LNCaP clone FGC (cell line): ENCODE results near the gene CCDC85C.

Experiments used
- DNase-seq: peaks from one replicate; pipeline ENCODE4 v3.0.0-alpha.2; 2011; ENCODE audit warnings: low read depth
- H3K4me3 ChIP-seq: 2 replicates; pipeline ENCODE4 v1.5.1; 2011; ENCODE audit warnings: mild to moderate bottlenecking, low read depth, low read length, control low read depth
- TF ChIP-seq, protein P1 (sequence below): IDR thresholded peaks from 2 replicates; pipeline ENCODE4 v1.5.1; 2012; ENCODE audit warnings: mild to moderate bottlenecking; ENCODE audit not compliant: control insufficient read depth, insufficient read depth; ENCODE audit errors: extremely low read depth

CCDC85C gene

GRCh38 chr14:99600232-99600888, 3.6 kb downstream of the CCDC85C start:
- no peak overlapping the region for H3K4me3 ChIP-seq
- TF ChIP-seq, protein P1, sequence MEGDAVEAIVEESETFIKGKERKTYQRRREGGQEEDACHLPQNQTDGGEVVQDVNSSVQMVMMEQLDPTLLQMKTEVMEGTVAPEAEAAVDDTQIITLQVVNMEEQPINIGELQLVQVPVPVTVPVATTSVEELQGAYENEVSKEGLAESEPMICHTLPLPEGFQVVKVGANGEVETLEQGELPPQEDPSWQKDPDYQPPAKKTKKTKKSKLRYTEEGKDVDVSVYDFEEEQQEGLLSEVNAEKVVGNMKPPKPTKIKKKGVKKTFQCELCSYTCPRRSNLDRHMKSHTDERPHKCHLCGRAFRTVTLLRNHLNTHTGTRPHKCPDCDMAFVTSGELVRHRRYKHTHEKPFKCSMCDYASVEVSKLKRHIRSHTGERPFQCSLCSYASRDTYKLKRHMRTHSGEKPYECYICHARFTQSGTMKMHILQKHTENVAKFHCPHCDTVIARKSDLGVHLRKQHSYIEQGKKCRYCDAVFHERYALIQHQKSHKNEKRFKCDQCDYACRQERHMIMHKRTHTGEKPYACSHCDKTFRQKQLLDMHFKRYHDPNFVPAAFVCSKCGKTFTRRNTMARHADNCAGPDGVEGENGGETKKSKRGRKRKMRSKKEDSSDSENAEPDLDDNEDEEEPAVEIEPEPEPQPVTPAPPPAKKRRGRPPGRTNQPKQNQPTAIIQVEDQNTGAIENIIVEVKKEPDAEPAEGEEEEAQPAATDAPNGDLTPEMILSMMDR: no peak
- no peak for DNase-seq

GRCh38 chr14:99599393-99599792, 4.6 kb downstream of the CCDC85C start:
- DNase-seq: no peak
- TF ChIP-seq, protein P1: no peak
- no peak overlapping the region for H3K4me3 ChIP-seq

GRCh38 chr14:99598774-99599173, 5.2 kb downstream of the CCDC85C start:
- H3K4me3 ChIP-seq: no peak overlapping the region
- TF ChIP-seq, protein P1: no peak
- DNase-seq: no peak

GRCh38 chr14:99597911-99598600, 6.0 kb downstream of the CCDC85C start:
- no peak for DNase-seq
- TF ChIP-seq, protein P1: no peak
- H3K4me3 ChIP-seq: no peak overlapping the region

DNA sequence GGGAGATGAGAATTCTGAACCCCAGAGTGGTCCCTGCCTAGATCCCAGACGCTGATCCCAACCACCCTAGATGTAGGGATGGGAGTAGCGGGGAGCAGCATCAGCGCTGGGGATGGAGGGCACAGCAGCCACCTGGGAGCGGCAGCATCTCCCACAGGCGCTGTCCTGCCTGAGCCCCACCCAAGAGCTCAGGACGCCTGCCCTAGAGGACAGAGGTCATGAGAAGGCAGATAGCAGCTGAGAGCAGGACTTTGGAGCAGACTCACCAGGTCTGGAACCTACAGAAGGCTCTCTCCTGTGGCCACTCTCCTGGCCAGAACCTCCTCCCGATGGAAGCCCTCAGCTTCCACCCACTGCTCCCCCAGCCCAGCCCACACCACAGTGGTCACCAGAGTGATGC, 7.2 kb downstream of the CCDC85C start:
- 0 out of 2 replicates have a peak overlapping the region, but pooled peaks have one; percentile 3 for H3K4me3 ChIP-seq
- TF ChIP-seq, protein P1: no peak
- no peak for DNase-seq

DNA sequence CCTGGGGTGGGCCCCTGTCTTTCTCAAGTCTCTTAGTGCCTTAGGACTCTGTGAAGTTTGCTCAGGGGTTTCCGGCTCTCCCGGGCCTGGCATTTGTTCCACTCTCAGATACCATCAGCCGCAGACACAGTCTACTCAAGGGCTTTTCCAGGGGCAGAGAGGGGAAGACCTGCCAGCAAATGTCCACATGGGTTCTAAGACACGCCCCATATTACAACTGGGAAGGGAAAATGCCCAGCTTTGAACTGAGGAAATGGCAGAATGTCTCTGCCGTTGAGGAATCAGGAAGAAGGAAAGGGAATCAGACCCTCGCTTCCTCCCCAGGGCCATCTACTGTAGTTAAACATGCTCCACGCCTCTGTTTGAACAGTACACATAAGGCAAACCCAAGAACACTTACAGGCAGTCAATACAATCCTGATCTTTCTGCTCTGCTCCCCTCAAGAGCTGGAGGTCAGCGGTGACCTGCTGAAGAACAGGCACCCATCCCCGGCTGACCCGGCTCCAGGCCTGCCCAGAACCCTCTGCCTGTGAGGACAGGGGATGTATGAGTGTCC, 7.9 kb downstream of the CCDC85C start:
- H3K4me3 ChIP-seq: 0 out of 2 replicates have a peak overlapping the region, but pooled peaks have one; percentile 17
- DNase-seq: no peak
- TF ChIP-seq, protein P1: no peak
